ENCODE data around the gene C1QL1.

Gene C1QL1

GRCh38 chr17:44992242-44992939 is 24.3 kb upstream of the C1QL1 start:
- ChIA-PET CTCF (interaction anchor here (1.1 to 1.7 kb wide), 5 partner anchors 12 to 217 kb away, joined by 3 to 5 read pairs (median 4); no protein-coding TSS in a partner anchor), POLR2A (interaction anchor here (0.5 kb wide), 1 partner anchor 1625 kb away, joined by 3 read pairs; no protein-coding TSS in a partner anchor)
- no peak for DNase-seq (ENCODE audit: extremely low spot score)
- TF ChIP-seq CTCF (IDR thresholded peaks at IDR 0.05; ENCODE audit: control extremely low read depth, extremely low read depth, low read depth, missing control alignments), result no peak

GRCh38 chr17:44990994-44991393 is 22.9 kb upstream of the C1QL1 start:
- POLR2A ChIA-PET, result interaction anchor here (0.6 kb wide), 1 partner anchor 90 kb away, joined by 4 read pairs; no protein-coding TSS in a partner anchor
- no peak for TF ChIP-seq CTCF (IDR thresholded peaks at IDR 0.05; ENCODE audit: control extremely low read depth, extremely low read depth, low read depth, missing control alignments)
- DNase-seq (ENCODE audit: extremely low spot score), result no peak
- CTCF ChIA-PET, result interaction anchor here (0.9 to 2.3 kb wide), 8 partner anchors 14 to 215 kb away, joined by 3 to 10 read pairs (median 4); no protein-coding TSS in a partner anchor

DNA sequence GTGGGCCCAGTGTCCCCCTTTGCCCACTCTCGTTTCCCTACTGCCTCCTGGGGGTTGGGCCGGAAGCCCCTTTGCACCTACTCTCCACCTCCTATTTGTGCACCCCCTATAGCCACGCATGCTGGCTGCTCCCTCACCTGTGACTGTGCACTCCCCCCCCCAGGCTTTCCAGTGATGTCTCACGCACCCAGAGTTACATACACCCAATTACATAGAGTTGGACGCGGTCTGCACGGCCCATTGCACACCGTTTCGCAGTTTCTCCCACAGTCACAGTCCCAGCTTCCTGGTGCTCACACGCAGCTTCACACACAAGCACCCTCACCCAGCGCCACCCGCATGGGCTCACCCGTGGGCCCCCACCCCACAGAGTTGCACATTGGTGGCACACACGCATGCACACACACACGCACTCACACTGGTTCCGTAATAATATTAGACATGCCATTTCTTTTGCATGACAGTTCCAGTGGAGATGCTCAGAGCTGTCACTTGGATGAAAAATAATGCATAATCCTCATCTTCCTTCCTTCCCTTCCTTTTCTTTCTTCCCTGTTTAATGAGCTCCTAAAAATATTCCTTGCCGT is 21.5 kb upstream of the C1QL1 start:
- ChIA-PET CTCF (interaction anchor here (0.9 to 2.3 kb wide), 2 partner anchors 31 to 146 kb away, joined by 4 to 10 read pairs; partner anchors contain the start of gene ACBD4), POLR2A (interaction anchor here (0.6 kb wide), 1 partner anchor 22 kb away, joined by 4 read pairs; the partner anchor contains the start of gene C1QL1)
- no peak for TF ChIP-seq CTCF (IDR thresholded peaks at IDR 0.05; ENCODE audit: control extremely low read depth, extremely low read depth, low read depth, missing control alignments)
- no peak for DNase-seq (ENCODE audit: extremely low spot score)

GRCh38 chr17:44988044-44988942 is 20.2 kb upstream of the C1QL1 start:
- TF ChIP-seq CTCF (IDR thresholded peaks at IDR 0.05; ENCODE audit: control extremely low read depth, extremely low read depth, low read depth, missing control alignments), result no peak
- DNase-seq (ENCODE audit: extremely low spot score), result no peak
- POLR2A ChIA-PET, result no interaction called here
- CTCF ChIA-PET, result no interaction called here

GRCh38 chr17:44983563-44983962 is 15.5 kb upstream of the C1QL1 start:
- TF ChIP-seq CTCF (IDR thresholded peaks at IDR 0.05; ENCODE audit: control extremely low read depth, extremely low read depth, low read depth, missing control alignments), result no peak
- CTCF ChIA-PET, result interaction anchor here (0.7 kb wide), 1 partner anchor 152 kb away, joined by 3 read pairs; the partner anchor contains the start of gene ACBD4
- POLR2A ChIA-PET, result no interaction called here
- no peak for DNase-seq (ENCODE audit: extremely low spot score)

All from GM10248 (cell line).